Stimulated activated CD4-positive, alpha-beta T cell treated with anti-CD3 and anti-CD28 coated beads, TNF-alpha, amount 100 ng/mL, for 1 hour (primary cell): ENCODE results near the gene SULF2.

Experiments
- DNase-seq, 3 donors: peaks; one replicate each; pipeline ENCODE4 v3.0.0-alpha.2; 2020; ENCODE audit warnings: low read depth in 3 of 3, low spot score in 1 of 3

The SULF2 gene

DNA sequence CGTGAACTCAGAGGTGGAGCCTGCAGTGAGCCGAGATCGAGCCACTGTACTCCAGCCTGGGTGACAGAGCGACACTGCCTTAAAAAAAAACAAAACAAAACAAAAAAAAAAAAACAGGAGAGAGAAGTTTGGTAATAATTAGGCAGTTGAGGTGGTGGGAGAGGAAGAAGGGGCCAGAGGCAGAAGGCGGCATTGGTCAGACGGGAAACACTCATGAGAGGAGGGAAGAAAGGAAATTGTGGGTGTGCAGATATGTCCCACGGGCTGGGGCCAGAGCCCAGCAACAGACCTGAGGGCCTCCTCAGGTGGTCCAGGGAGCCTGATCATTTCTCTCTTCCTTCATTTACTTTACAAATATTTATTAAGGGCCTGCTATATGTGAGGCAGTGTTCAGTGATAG lies 20.0 kb downstream of the SULF2 start:
- no peak for DNase-seq

DNA sequence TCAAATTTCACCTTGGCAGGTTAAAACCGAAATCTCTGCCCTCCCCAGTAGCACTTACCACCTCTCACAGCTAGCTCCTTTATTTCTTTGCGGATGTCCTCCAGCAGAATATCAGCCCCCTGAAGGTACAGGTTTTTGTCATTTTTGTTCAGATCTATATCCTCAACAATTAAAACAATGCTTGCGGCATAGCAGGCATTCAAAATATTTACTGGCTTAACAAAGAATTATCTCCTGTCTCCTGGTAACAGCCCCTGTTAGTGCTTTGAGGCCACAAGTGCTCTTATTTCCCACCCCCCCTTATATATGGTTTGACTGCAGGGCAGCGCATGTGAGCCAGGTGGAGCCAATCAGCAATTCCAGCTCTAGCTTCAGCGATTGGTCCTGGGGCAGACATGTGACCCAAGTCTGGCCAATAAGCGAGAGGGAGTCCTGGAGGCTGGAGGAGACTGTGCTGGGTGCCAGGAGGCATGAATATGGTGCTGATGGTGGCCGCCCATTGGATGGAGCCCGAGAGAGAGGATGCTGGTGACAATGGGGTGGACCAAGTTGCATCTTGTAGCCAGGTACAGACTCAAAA lies 21.0 kb downstream of the SULF2 start:
- no peak for DNase-seq

DNA sequence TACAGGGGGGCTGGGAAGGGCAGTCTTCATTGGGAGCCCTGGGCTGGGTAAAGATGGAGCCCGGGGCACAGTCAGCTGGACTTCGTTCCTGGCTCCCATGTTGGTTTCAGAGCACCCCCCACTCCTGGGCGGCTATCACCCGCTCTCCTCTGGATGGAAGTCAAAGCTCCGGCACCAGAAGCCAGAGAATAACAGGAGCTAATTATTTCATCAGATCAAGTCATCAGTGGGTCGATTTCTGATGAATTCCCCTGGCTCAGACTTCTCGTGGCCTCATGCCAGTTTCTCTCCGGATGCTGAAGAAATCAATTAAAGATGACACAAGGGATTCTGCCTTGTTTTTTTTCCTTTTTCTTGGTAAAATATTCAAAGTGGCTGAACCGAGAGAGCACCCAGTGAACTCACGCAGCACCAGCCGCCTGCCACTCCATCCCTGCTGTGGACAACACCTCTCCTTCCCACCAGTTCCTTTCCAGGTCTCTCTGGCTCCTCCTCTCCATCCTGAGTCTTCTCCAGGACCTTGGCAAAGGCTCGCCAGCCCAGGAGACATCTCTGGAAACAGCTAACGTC lies 22.5 kb downstream of the SULF2 start:
- no peak for DNase-seq

DNA sequence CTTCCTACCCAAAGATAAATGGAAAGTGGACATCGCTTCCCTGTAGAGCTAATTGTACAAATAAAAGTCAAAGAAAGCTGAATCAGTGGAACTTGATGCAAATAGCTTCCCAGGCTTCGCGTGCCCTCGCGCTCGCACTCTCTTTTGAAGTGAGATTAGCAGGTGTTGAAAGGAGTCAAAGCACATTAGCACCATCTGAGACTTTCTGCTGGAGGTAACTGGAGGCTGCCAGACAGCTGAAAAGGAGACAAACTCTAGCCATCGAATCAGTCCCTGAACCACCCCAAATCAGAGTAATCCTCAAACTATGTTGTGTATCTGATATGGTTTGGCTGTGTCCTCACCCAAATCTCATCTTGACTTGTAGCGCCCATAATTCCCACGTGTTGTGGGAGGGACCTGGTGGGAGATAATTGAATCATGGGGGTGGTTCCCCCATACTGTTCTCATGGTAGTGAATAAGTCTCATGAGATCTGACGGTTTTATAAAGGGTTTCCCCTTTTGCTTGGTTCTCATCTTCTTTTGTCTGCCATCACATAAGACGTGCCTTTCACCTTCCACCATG lies 23.7 kb downstream of the SULF2 start:
- DNase-seq: no peak

DNA sequence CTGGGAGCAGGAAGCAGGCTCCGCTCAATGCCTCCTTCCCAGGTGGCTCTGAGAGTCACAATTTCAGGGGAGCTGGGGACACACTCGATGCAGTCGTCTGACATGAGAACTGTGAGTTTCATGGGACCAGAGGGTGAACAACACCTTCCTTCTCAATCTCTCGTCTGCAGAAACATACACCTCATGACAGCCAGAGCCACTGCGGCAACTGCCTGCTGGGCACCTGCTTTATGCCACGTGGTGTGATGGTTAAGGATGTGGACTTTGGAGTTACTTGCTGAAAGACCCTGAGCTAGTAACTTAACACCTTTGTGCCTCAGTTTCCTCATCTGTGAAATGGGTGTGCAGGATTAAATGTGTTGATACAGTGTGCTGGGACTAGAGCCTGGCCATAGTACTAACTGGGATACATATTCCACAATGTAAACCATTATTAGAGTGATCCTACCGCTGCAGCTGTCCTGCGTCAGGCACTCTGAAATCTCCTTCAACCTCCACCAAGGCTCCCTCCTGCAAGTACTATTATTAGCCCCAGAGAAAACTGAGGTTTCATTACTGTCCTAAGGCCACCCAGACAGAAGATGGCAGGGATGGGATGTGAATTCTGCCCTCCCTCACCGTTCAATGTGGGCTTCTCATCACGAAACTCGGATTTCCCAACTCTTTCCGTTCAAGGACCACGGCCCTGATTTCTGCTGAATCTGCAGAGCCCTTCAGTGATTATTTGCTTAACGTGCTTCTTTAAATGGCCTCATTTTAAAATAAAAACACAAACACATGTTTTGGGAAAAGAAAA lies 24.4 kb downstream of the SULF2 start:
- DNase-seq: no peak

DNA sequence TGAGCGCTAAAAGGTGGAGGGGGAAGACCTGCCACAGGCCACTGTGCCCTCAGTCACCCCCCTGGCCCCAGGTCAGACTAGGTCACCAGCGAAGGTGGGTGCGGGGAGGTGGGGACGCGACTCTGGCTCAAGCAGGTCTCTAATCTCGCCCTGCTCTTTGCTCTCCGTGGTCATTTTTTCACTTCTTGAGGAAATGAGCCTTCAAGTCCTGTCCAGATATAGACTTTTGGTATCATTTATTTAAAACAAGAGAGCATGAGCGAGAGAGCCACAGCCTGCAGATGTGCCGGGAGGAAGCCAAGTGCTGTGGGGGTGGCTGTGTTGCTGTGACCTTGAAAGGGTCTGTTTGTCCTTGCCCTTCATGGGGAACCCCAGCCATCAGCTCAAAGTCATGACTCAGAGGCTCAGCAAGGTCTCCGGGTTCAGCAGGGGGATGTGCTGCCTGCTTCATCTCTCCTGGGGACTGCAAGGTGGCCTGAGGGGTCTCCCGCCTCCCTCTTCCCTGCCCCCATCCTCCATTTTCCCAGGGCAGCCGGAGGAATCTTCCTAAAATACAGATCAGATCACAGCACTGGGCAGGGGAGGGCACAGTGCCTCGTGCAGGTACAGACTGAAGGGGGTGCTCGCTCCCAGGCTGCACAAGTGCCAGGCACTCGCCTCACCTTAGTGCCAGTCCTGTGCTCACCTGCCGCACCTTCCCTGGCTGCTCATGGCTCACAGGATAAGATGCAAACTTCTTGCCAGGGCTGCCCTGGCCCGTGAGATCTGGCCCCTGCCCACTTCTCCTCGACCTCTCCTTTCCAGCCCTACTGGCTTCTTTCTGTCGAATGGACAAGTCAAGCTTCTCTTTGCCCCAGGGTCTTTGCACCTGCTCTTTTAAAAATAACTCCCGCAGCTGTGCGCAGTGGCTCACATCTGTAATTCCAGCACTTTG lies 26.5 kb downstream of the SULF2 start:
- DNase-seq: no peak

DNA sequence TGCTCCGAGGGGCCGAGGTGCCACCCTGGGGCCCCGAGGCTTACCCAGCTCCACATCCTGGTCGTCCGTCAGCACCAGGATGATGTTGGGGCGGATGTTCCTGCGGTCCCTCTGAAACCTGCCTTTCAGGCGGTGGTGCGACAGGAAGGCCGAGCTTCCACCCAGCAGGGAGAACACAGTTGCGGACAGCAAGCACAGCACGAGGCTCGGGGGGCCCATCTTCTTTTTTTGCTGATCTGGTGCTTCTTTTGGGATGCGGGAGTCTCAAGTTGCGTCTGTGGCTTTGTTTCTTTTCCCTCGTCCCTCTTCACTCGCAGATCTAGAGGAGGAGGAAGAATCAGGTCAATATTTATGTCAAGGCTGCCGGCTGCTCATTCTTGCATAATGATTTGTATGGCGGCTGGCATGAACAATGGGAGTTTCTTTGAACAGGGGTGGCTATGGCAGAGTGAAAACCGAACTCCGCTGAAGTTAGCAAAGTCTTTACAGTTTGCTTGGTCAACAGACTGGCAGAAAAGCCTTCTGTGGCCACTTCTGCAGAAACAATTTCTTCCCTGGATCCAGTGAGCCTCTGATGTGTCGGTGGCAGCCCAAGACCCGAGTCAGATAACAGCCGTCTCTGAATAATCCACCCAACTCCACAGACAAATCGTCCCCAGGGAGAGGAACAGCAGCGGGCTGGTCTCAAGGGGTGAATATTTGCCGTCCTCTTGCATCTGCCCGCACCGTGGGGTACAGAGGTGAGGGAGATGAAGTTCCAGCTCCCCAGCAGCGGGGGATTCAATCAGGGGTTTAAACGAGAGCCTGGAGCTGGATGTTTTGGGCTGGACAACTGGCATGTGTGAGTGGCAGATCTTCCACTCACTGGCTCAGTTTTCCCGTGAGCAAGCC lies 27.9 kb downstream of the SULF2 start:
- DNase-seq: no peak

DNA sequence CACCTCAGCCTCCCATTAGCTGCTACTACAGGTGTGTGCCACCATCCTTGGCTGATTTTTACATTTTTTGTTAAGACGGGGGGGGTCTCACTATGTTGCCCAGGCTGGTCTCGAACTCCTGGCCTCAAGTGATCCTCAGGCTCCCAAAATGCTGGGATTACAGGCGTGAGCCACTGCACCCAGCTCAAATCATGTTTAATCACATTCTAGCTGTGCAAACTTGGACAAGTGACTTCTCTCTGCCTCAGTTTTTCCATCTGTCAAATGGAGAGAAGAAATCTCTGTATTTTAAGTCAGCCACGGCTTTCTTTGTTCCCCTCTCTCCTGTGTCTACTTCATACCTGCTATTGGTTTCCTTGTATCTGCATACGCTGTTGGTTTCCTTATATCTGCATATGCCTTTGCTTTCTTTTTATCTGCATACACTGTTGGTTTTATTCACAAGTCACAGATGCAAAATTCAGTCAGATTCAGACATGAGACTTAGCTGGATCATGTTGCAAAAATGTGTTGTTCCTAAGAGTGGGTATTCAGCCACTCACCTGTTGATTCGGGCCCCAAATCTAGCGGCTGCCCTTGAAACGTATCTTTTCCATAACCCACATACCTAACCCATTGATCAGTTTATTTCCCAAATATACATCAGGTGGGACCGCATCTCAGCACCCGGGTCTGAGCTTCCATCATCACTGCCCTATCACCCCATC lies 30.2 kb downstream of the SULF2 start:
- no peak for DNase-seq

DNA sequence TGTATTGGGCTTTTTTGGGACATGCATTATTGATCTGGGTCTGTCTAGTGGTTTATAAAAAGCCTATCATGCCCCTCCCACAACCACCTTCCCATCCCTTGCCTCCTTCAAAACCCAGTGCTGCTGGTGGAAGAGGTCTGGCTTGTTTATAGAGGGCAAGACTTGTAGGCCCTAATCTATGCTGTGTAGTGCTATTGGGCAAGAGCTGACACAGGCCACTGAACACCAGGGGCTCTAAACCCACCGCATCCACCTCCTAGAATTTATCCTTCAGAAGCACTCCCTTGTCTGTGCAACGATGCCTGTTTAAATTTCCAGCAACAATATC lies 30.9 kb downstream of the SULF2 start:
- DNase-seq: no peak

DNA sequence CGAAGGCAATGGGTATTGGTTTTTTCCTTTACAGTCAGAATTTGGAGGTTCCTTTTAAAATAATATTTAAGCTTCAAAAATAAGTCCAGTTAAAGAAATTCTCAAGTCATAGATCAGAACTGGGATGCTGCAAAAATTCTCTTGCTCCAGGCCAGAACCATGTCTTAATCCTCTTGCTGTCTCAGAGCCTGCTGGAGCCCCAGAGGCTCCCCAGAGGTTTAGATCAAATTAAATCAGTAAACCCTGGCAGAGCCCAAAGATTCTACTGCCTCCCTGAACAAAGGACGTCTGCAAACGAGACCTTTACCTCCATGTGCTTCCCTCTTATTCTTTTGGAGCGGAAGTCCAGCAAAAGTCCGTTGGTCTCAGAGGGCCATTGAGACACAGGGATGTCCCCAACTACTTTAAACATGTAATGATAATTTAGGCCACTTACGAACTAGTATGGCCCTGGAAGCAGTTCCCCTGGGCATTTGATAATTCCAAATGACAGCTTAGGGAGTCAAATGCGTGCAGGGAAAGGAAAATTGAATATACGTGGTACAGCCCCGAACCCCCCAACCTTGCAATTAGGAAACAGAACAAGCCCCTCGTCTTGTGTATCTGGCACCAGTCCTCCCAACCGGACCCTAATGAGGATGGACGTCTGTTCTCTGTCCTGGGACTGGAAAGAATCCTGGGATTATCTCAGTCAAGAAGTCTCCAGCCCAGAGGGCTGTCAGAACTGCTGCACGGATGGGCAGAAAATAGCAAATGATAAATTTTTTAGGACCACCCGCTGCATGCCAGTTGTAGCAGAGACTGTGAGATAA lies 31.5 kb downstream of the SULF2 start:
- DNase-seq: no peak

DNA sequence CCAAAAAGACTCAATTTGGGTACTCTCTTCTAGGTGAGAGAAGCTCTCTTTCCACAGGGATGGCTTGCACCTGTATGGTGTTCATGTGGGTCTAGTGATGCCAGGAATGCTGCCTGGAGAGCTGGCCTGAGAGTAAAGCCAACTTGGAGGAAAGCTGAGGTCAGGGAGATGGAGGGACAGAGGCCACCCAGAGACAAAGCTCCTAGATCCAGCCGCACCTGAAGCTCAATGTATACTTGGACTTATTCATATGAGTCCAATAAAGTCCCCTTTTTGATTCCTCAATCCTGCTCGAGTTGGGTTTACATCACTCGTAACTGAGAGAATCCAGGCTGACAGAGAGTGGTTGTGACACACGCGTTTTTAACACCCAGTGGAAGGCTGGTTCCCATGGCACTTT lies 33.8 kb downstream of the SULF2 start:
- DNase-seq: no peak

DNA sequence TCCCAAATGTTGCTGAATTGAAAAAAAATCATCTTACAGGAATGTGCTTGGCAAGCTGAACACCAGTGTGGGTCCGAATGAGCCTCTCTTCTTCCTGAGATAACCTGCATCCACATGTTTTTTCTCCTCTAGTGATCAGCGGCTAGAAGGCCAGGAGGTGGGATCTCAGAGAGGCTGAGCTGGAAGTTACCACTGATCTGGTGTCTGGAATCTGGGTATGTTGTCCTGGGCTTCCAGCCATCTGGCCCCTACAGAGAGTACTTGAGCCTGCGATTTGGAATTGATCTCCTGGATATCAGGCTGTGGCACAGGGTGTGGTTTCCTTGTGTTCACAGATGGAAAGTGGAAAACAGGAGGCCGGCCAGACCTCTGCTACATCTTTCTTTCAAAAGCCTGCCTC lies 35.9 kb downstream of the SULF2 start:
- DNase-seq: no peak

DNA sequence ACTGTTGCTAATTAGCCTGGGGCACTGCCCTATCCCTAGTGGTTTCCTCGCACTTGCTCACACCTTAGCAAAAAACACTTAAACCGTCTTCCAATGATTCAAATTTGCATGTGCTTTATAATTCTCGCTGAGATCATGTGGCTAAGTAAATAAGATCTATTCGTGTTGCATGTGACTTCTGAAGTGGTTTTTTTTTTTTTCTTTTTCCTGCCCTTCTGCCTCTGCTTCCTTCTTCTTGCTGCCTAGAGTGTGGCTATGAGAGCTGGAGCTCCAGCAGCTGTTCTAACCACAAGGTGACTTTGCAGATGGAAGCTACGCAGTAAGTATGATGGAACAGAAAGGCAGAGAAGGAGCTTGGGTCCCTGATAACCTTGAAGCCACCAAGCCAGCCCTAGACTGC lies 36.5 kb downstream of the SULF2 start:
- DNase-seq: no peak

DNA sequence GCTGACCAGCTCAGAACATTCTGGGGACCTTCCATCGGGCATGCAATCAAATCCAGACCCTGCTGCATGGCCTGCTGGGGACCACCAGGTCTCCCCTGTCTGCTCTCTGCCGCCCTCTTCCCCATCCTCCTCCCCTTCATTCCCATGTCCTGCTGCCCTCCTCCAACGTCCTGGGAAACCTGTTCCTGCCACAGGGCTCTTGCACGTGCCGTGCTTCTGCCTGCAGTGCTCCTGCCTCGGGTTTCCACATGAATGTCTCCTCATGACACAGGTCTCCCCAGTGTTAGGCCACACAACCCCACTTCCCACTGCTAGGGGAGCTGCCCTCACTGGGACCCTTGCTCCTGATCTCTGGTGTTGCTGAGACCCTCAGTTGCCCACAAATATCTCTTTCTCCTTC lies 37.2 kb downstream of the SULF2 start:
- no peak for DNase-seq

DNA sequence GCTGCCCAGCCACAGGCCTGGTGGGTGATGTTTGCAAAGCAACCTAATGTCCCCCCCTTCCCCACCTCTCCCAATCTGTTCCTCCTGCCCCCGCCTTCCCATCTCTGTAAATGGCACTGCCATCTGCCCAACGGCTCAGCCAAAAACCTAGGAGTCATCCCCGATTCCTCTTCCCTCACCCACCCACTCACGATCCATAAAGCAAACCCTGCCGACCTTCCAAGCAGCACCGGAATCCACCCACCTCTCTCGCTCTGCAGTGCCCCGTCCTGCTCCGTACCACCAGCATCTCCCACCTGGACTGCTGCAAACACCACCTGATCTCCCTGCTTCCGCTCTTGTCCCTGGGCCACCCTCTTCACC lies 37.6 kb downstream of the SULF2 start:
- no peak for DNase-seq

DNA sequence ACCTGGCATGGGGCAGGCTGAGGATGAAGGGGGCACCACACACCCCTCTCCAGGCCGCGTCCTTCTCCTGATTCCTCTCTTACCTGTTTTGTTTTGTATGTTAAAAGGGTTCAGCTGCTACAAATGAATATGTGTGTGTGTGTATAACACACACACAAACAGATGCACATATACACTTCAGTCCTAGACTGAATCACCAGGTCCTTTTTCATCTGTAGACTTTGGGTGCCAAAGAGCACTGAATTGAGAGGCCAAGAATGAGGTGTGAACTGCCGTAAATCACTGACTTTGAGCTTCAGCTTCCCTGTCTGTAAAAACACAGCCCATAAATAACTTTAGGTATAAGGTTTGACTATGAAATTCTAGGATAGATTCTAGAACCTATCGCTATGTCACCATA lies 40.5 kb downstream of the SULF2 start:
- DNase-seq: no peak

DNA sequence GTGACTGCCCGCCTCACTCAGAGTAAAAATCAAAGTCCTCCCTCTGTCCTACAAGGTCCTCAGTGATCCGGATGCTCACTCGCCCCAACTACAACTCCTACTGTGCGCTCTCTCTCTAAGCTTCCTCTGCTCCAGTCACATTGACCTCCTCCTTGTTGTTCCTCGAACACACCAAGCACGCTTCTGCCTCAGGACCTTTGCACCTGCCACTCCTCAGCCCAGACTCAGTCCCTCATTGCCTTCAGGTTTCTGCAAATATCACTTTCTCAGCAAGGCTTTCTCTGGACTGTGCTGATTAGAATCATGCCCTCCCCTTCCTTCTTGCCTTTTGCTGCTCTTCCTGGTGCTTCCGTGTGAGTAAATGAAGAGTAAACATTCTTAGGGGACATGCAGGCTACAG lies 41.6 kb downstream of the SULF2 start:
- no peak for DNase-seq

DNA sequence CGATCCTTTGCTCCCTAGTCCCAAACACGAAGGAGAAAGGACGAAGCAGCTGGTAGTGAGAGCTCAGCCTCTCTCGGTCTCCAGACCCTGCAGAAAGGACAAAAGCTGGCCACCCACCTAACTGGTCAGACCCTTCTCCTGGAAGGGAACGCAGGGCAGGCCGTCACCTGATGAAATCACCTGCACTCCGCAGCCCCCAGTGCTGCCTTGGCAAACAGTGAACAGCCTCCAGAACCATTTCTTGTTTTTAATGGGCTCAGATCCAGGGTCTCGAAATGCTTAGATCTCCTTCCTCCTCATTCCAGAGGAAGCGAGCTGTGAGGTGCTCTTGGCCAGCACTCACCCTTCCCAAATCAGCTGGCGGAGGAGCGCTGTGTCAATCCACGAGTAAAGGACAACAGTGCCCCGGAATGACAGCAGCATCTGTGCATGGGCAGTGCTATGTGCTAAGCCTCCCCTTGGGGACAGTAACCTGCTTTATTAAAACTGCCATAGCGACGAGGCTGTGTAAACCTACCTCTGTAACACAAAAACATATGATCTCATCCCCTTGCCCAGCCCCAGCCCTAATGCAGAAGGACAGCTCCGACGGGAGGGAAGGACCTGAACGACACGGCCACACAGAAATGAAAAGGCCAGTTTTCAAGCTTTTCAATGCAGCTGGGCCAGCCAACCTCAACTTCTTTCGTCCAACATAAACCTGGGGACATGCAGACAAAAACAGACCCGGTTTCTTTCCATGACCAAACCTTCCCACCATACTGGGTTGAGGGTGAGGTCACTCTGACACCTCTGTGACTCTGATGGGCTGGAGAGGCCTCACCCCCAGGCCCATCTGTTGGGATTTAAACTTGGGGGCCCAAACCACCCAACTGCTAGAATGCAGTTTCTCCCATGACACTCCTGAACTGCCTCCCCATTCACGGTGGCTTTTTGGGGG lies 43.3 kb downstream of the SULF2 start:
- DNase-seq: no peak
